HG03558 (cell line): Measurements from ENCODE around the gene TRPV2.
"Not testable (repeated sequence)": the region's sequence is repeated elsewhere in the genome, so short reads cannot be mapped to it uniquely, and the experiment has no call there.

ENCODE experiments used
- ATAC-seq: cut with Tn5 transposase; IDR thresholded peaks from one replicate; pipeline ENCODE4 v1.9.1; 2021; ENCODE audit warnings: moderate number of reproducible peaks; ENCODE audit not compliant: unreplicated experiment; ENCODE audit errors: extremely low read depth

The TRPV2 gene

DNA sequence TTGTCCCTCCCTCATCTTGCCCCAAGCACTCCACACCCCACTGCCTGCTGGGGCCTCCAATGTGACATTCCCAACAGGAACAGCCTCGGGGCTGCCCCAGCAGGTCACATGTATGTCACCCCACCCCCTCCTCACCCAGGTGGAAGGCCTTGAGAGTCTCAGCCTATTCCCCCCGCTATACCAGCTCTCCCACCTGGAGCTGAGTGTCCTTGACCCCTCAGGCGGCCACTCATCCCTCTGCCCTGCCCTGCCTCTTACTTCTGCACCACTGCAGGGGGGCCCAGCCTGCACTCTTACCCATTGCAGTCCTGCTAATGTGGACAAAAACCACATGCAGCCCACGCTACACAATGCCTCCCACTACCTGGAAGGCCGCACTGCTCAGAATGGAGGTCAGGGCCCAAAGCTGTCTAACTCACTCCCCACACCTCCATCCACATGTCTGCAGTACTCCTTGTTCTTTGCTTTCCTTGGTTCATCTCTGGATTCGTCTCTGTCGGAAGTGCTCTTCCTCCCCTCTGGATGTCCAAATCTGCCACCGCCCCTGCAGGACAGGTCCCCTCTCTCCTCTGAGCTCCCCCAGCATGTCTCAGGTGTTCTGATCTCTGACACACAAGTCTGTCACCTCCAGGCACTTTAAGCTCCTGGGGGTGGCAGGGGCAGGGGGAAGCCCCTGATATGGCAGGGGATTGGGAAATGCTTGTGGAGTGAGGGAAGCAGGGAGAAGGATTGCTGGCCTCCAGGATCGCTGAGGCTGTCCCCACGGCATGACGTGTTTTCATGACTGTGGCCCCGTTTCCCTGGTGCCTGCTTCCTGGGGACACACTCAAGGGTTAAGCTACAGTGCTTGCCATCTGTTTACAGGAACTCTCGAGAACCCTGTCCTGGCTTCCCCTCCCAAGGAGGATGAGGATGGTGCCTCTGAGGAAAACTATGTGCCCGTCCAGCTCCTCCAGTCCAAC lies 20.8 kb downstream of the TRPV2 start:
- no peak for ATAC-seq

DNA sequence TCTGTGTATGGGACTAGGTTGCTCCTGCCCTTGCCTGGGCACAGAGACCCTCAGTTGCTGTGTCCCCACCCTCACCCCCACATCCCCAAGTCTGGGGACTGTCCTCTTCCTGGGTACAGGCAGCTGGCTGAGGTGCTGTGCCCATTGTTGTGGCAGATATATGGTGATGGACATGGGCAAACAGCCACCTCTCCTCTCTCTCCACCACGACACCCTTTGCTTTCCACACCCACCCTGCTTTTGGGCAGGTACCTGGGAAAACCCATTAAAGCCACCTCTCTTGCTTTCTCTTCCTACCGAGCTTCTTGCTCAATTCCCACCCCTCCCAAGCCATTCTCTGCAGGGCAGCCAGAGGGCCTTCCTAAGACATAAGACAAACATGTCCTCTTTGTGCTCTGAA lies 21.7 kb downstream of the TRPV2 start:
- no peak for ATAC-seq

DNA sequence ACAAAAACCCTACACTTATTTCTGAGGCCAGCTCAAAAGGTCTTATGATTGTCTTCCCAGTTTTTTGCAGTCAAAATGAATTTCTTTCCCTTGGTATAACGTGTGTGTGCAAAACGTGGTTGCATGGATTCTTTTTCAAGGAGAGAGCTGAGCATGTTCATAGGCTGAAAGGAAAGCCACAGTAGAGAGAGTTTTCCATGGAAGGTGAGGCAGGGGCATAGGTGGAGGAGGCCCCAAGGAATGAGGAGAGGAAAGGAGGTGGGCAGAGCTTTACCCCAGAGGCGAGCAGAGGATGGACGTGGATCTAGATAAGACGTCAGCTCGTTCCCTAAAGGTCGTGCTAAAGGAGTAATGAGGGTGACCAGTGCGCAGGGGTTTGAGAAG lies 22.8 kb downstream of the TRPV2 start:
- no peak for ATAC-seq

DNA sequence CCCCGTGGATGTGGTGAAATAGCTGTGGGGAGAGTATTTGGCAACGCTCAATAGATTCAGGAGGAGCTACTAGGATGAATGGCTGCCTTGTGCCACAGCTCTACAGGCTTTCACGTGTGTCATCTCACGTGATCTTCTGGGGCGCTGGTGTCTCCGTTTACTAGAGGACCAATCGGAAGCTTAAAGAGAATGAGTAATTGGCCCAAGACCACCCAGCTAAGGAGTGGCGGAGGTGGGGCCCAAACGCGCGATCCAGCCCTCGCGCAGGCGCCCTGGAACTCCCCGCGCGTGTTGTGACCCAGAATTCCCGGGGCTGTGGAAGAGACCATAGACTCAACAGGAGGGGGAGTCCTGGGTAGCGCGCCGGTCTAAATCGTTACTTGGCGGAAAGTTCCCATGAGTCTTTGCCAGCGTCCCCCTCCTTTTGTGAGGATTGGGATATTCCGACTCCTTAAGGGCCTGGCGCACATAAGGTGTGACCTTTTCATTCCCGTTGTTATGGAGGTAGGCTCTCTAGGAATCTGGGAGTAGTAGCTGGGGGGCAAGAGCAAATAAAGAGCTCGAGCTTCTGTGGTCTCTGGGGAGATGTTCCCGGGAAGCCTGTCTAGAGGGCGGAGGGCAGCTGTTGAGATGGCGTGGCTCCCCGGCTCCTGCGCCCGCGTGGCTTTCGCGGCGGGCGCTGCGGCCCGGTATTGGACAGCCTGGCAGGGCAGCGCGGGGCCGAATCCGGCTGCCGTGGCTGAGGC lies 23.4 kb downstream of the TRPV2 start:
- peak; percentile 75 for ATAC-seq

DNA sequence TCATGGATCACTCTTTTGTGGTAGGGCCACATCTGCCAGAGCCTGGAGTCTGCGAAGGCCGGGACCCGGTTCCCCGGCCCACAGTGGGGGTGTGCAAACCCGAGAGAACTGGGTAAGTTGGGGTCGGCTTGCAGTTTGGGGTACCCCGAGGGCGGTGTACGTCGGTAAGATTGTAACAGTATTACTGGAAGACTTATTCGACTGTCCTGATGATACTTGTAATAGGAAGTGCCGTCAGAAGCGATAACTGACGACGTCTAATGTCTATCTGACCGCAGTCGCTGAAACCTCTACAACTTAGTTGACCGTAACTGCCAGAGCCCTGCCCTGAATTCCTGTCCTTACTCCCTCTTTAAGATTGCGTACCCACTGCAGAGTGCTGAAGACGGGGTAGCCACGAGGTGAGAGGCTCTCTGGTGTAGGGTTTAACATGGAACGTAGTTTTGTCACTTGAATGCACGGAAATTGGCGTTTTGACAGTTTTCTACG lies 24.0 kb downstream of the TRPV2 start:
- ATAC-seq: no peak

DNA sequence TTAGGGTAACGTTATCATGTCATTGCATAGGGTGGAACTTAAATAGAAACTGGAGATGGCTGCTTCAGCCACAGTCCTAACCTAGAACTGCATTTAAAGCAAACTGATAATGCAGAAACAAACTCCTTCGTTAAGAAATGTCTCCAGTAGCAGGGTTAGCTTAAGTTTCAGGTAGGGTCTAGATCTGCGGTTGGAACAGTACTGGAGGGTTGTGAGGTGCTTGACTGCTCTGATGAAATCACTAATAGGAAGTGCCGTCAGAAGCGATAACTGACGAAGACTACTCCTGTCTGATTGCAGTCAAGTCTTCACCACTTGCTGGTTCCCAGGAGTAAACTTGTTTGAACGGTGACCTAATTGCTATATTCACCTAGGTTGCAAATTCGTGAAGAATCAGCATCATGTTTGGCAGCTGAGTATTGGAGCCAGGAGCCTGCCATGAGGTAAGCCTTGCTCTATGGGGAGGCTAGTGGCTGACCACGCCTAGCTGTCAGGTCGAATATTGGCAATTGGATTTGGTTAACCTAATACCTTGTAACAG lies 24.5 kb downstream of the TRPV2 start:
- ATAC-seq: no peak

DNA sequence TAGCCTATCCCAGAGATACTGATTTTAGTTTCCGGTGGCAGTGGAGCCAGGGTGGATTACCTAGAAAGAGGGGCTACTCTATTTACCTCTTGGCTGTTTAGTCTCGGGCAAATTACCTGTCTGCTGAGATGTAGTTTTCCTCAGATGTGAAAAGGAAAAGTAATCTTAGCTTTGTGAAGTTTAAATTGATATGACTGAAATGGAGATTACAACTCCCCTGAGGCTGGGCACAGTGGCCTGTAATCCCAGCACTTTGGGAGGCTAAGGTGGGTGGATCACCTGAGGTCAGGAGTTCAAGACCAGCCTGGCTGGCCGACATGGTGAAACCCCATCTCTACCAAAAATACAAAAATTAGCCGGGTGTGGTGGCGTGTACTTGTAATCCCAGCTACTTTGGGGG lies 25.0 kb downstream of the TRPV2 start:
- ATAC-seq: not testable (repeated sequence)

DNA sequence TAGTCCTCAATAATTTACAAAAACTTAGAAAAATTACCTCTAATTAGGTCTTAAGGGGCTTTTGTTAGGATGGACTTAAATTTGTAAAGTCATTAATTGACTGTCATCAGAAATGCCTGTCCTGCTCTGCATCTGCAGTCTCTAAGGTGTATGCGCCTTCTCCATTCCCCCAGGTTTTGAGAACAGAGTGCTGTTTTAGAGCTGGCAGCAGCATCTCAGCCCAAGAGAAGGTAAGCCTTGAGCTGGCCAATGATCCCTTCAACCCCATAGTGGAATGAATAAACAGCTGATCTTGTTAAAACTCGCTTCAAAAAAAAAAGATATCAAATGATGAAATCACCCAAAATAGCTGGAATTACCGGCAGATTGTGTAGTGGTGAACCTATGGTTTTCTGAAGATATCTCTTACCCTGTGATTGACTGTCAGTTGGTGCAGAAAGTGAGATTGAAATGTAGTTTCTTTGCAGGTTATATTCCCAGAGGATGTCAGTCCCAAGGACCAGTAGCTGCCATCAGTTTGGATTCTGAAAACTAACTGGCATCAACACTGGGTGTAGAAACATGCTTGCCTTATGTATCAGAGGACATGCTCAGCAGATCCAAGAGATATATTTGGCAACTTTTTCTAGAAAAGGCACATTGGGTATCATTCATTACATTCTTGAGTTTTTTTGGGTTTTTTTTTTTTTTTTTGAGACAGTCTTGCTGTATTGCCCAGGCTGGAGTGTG lies 25.7 kb downstream of the TRPV2 start:
- no peak for ATAC-seq

DNA sequence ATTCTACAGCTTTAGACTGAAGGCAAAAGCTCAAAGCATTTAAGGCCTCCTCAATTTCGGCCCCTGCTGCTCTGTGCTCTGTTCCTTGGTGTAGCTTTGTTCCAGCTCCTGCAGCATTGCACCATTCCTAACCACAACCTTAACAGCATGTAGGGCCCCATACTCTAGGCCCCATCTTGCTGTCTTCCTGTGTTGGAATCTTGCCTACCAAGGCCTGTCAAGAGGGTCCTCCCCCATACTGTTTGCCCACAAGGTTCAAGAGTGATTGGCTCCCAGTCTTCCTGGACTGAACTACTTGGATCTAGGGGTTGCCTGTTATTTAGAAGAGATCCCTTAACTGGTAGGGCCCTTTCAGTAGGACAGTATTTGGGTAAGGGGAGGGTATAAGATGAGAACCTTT lies 26.8 kb downstream of the TRPV2 start:
- ATAC-seq: no peak

DNA sequence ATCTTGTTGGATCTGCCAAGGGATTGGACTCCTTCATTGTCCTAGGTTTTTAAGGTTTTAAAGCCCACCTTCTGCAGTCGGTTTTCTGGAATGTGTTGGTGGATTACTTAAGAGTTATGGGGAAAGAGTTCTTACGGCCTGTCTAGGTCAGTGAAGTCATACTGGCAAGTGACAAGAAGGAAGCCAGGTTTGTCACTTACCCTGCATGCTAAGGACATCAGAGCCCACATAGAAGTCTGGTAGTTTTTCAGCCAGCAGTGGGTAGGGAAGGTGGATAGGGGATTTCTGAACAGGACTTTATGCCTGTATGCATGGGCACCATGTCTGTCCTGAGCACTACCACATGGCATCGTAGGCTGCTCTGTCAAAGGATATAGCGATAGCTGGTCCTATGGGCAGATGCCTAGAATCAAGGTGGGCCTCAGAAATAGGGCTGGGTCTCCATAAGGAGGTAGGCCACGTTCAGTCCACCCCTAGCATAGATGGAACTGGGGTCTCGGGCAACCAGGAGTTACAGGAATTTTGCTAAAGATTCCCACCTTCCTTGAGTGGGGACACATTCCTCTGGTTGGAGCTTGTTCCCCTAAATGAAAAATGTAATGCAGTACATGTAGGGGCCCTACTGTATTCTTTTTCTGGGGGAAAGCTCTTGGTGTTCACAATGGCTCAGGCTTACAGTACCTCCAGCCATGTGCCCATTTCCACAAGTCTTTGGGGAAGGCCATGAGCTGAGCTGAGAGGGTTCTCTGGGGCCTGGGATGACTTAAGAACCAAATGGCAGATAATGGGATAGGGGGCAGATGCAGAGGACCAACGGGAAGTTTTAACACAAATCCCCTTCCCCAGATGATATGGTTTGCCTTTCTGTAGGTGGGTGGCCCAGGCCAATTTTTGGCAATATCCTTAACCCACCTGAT lies 27.5 kb downstream of the TRPV2 start:
- no peak for ATAC-seq

DNA sequence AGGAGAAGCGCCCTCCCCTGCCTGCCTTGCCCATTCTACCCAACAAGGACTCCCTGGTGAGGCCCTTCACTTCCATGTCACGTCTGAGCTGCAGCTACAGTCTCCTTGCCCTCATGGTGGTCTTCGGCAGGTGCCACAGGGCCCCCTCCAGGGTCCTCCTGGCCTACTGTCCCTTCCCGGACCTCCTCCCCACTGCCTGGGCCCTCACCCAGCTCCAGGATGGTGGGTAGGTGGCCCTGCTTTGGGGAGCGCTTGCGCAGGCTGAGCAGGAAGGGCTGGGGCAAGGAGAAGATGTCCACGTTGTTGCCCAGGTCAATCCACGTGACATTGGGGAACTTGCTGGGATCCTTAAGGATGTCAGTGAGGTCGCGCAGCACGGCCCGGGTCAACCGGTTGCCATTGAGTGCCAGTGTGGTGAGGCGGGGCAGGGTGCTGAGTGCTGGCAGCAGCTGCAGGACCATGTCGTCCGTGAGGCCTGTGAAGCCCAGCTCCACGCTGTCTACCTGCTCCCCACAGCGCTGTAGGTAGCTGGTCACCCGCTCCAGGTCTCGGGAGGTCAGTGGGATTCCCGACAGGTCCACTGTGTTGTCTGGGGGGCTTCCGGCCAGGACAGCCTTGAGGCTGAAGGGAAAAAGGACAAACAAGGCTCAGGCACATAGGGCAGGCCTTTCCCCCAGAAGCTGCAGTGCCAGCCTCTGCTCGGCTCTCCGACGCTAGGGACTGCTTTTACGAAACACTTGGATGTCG lies 28.3 kb downstream of the TRPV2 start:
- no peak for ATAC-seq

DNA sequence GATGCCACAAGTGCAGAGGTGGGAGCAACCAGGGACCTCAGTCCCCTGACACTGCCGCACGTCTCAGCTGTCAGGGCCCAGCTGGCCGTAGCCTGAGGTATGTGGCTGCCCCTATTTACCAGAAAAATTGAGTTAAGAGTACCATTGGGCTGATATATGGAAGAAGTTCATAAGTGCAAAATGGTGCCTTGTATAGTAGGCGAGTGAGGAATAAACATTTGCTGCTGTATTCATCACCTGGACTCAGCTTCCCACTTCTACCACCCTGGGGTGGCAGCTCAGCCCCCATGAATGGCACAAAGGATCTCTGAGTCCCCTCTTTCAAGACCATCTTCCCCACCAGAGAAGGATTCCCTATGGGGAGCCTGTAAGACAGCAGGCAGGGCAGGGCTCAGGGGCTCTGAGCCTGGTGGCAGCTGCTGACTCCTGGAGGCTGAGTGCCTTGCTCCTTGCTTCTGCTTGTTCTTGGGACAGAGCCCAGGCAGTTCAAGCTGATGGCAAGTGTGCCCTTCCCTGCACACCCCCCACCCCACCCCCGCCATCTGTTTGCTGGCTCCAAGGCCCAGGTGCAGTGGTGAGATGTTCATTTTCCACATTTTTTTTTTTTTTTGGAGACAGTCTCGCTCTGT lies 29.0 kb downstream of the TRPV2 start:
- ATAC-seq: no peak

DNA sequence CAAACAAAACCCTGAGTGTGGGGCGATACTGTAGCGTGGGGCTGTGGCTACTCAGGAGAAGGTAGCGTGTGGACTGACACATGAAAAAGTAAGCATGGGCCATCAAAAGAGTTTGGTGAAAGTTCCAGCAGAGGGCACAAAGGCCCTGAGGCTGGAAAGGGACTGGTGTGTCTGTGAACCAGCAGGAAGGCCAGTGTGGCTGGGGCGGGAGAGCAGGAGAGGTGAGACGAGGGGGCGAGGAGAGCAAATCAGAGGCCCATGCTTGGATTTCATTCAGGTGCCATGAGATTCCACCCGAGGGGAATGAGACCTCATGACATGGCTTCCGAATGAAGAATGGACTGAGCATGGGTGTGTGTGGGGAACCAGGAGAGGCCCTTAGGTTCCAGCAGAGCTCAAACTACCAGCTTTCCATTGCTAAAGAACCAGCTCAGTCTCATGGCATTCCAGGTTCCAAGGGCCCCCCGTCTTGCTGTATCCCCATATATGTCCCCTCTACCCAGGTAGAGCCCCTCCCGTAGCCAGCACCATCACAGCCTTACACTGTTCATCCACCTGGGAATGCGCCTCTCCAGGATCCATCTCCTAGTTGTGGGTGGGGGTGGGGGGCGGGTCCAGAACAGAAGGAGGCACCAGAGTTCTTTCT lies 31.1 kb downstream of the TRPV2 start:
- ATAC-seq: no peak

DNA sequence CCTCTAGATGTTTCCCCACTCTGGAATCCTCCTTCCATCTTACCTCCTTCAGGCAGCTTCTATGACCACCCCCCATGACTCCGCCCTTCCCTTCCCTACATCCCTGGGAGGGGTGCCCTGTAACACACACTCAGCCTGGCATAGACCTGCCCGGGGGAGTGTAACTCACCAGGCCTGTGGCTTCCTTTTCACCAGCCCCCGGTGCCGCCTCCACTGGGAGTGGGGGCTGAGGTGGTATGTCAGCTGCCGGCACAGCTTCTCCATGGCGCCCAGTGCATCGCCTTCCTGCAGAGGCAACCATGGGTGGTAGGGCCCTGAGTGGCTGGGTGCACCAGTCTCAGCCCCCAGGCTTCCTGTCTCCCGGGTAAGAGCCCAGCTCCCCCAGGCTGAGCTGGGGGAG lies 32.3 kb downstream of the TRPV2 start:
- no peak for ATAC-seq

DNA sequence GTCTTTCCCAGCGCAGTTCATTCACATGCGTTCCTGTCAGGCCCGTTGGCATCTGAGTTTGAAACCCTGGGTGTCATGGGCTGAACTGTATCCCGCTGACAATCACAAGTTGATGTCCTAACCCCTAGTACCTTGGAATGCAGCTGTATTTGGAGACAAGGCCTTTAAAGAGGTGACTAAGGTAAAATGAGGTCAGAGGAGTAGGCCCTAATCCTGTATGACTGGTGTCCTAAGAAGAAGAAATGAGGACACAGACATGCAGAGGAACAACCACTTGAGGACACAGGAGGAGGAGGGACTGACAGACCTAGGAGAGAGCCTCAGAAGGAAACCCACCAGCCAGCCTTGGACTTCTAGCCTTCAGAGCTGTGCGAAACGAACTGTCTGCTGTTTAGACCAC lies 33.1 kb downstream of the TRPV2 start:
- ATAC-seq: no peak

DNA sequence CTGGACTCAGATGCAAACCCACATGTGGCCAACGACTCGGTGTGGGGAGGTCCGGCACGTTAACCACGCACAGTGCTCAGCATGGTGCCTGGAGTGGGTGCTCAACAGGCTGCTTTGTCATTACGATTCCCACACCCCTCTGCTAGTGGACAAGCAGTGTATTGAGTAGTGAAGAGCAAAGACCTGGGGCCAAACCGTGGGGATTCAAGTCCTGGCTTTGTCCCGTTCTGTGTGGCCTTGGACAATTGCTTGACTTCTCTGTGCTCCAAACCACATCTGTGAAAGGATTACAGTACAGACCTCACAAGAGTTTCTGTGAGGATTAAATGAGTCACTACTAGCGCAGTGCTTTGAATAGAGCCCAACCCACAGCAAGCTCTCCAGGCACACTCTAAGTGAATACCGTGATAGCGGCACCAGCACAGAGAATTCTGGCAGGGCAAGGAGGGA lies 33.8 kb downstream of the TRPV2 start:
- ATAC-seq: no peak

DNA sequence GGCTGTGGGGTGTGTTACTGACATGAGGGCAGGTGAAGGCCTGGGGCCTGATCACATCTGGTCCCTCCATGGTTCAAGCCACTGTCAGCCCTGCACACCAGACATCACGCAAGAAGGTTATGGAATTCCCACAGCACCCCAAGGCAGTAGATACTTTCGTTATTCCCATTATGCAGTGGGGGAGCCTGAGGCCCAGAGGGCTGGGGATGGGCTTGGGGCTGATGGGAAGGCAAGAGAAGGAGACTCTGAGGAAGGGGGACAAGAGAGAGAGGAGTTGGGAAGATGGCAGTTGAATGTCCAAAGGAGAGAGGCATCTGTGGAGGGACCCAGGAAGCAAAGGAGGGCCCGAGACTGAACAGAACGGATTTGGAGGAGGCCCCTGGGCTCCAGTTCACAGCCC lies 34.7 kb downstream of the TRPV2 start:
- ATAC-seq: no peak

DNA sequence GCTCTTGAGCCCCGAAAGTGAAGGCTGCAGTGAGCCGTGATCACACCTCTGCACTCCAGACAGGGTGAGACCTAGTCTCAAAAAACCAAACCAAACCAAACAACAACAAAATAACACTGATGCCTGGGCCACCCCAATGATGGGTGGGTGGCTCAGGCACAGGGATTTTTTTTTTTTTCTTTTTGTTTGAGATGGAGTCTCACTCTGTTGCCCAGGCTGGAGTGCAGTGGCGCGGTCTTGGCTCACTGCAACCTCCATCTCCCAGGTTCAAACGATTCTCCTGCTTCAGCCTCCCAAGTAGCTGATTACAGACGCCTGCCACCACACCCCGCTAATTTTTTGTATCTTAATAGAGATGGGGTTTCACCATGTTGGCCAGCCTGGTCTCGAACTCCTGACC lies 36.9 kb downstream of the TRPV2 start:
- not testable (repeated sequence) for ATAC-seq
